ENCODE data around the gene LMBRD2. TPM values are rescaled to one million over a fixed set of nuclear protein-coding genes. Genes with fewer than 3 reads are reported as not detected.

Gene LMBRD2
- total RNA-seq, 2 experiments from 2014 or later, result 4.1 to 4.2 TPM

GRCh38 chr5:36128795-36129194, 22.9 kb downstream of the LMBRD2 start:
- intact Hi-C loops (cut with DNase I, micrococcal nuclease), result no loop called here
- Mint-ChIP-seq H3K36me3 (ENCODE audit: low read depth) (peaks cover 80% of the 10 kb centered on the region), H3K27ac (no peak overlapping the region), H3K9me3 (peaks cover 9% of the 10 kb centered on the region), H3K27me3 (no peaks in the 10 kb centered on the region), H3K4me1 (ENCODE audit: low read depth) (peaks cover 33% of the 10 kb centered on the region), H3K4me3 (no peak overlapping the region)
- no peaks in the 10 kb centered on the region for H3K27me3 ChIP-seq (ENCODE audit: control insufficient read depth in 1 of 2, insufficient read depth in 2 of 2, low read length in 2 of 2)
- no peaks in the 10 kb centered on the region for H3K4me1 ChIP-seq (ENCODE audit: insufficient read depth, low read length)
- no peak for TF ChIP-seq CTCF (IDR thresholded peaks at IDR 0.05)
- H3K27ac ChIP-seq (ENCODE audit: low read depth in 1 of 2, low read length in 2 of 2), result no peak overlapping the region
- peaks cover 26% of the 10 kb centered on the region for H3K36me3 ChIP-seq (ENCODE audit: insufficient read depth, low read length)
- ChIA-PET CTCF (interaction anchor here (1.0 kb wide), 1 partner anchor 113 kb away, joined by 3 read pairs; the partner anchor contains the start of gene NADK2), POLR2A (no interaction called here)
- ATAC-seq (ENCODE audit: poor library complexity) (no peak), DNase-seq (no peak)
- peaks cover 0 to 12% of the 10 kb centered on the region in 2 experiments for H3K9me3 ChIP-seq (ENCODE audit: control insufficient read depth in 1 of 2, insufficient read depth in 1 of 2, low read length in 2 of 2)
- no peak overlapping the region for H3K4me3 ChIP-seq (ENCODE audit: low read length)

- intact Hi-C loops (cut with DNase I, micrococcal nuclease), result no loop called here
- H3K9me3 ChIP-seq (ENCODE audit: control insufficient read depth in 1 of 2, insufficient read depth in 1 of 2, low read length in 2 of 2), result peaks cover 0 to 12% of the 10 kb centered on the region in 2 experiments
- no peak for ATAC-seq (ENCODE audit: poor library complexity)
- TF ChIP-seq CTCF (IDR thresholded peaks at IDR 0.05), result no peak
- ChIA-PET POLR2A (interaction anchor here (0.7 to 1.2 kb wide), 2 partner anchors 14 to 495 kb away, joined by 3 read pairs; no protein-coding TSS in a partner anchor), CTCF (no interaction called here)
- Mint-ChIP-seq H3K27ac (no peak overlapping the region), H3K4me1 (ENCODE audit: low read depth) (peaks cover 18% of the 10 kb centered on the region), H3K27me3 (no peaks in the 10 kb centered on the region), H3K36me3 (ENCODE audit: low read depth) (peaks cover 68% of the 10 kb centered on the region), H3K9me3 (peaks cover 9% of the 10 kb centered on the region), H3K4me3 (no peak overlapping the region)
- peaks cover 40% of the 10 kb centered on the region for H3K36me3 ChIP-seq (ENCODE audit: insufficient read depth, low read length)
- no peaks in the 10 kb centered on the region for H3K27me3 ChIP-seq (ENCODE audit: control insufficient read depth in 1 of 2, insufficient read depth in 2 of 2, low read length in 2 of 2)
- no peak for DNase-seq
- no peak overlapping the region for H3K4me3 ChIP-seq (ENCODE audit: low read length)
- no peaks in the 10 kb centered on the region for H3K4me1 ChIP-seq (ENCODE audit: insufficient read depth, low read length)
- no peak overlapping the region for H3K27ac ChIP-seq (ENCODE audit: low read depth in 1 of 2, low read length in 2 of 2)
Measured at GRCh38 chr5:36125868-36126267, 25.8 kb downstream of the LMBRD2 start.

GRCh38 chr5:36111238-36111637, 40.4 kb downstream of the LMBRD2 start:
- H3K27ac Mint-ChIP-seq, result no peak overlapping the region
- no peak overlapping the region for H3K4me3 Mint-ChIP-seq
- no peaks in the 10 kb centered on the region for H3K9me3 Mint-ChIP-seq
- peaks cover 95% of the 10 kb centered on the region for H3K36me3 Mint-ChIP-seq (ENCODE audit: low read depth)
- no peak overlapping the region for H3K4me3 ChIP-seq (ENCODE audit: low read length)
- H3K9me3 ChIP-seq (ENCODE audit: control insufficient read depth in 1 of 2, insufficient read depth in 1 of 2, low read length in 2 of 2), result no peaks in the 10 kb centered on the region
- H3K27ac ChIP-seq (ENCODE audit: low read depth in 1 of 2, low read length in 2 of 2), result no peak overlapping the region
- no peak for DNase-seq
- H3K4me1 Mint-ChIP-seq (ENCODE audit: low read depth), result no peaks in the 10 kb centered on the region
- no peaks in the 10 kb centered on the region for H3K4me1 ChIP-seq (ENCODE audit: insufficient read depth, low read length)
- H3K36me3 ChIP-seq (ENCODE audit: insufficient read depth, low read length), result peaks cover 64% of the 10 kb centered on the region
- no peaks in the 10 kb centered on the region for H3K27me3 ChIP-seq (ENCODE audit: control insufficient read depth in 1 of 2, insufficient read depth in 2 of 2, low read length in 2 of 2)
- ATAC-seq (ENCODE audit: poor library complexity), result no peak
- intact Hi-C loops (cut with DNase I, micrococcal nuclease), result no loop called here
- no peak for TF ChIP-seq CTCF (IDR thresholded peaks at IDR 0.05)
- CTCF ChIA-PET, result interaction anchor here (1.1 kb wide), 1 partner anchor 8 kb away, joined by 3 read pairs; no protein-coding TSS in a partner anchor
- POLR2A ChIA-PET, result no interaction called here
- H3K27me3 Mint-ChIP-seq, result no peaks in the 10 kb centered on the region

All from CD4-positive, alpha-beta T cell (primary cell).